HepG2 (cell line): ENCODE measurements around the gene MTX1. TPM values are rescaled to one million over a fixed set of nuclear protein-coding genes. Genes with fewer than 3 reads are reported as not detected.
A peak's percentile ranks its signal among the peaks of the same experiment; 100 is the strongest.

Experiments used
- CENPT ChIP-seq: sonication (generic); formaldehyde crosslinking; IDR thresholded peaks from 2 replicates; pipeline ENCODE4 v1.8.0; 2022; ENCODE audit warnings: low read depth, mild to moderate bottlenecking, moderate library complexity, missing genetic modification reagents
- GATAD2A ChIP-seq: IDR thresholded peaks from 2 replicates; pipeline ENCODE4 v1.6.1; 2016
- HOXA3 ChIP-seq: sonication (generic); formaldehyde crosslinking; IDR thresholded peaks from 2 replicates; pipeline ENCODE4 v1.5.0; 2020; ENCODE audit warnings: missing genetic modification reagents
- MAZ ChIP-seq, 2 experiments: sonication (generic) in 1 of 2; formaldehyde crosslinking in 1 of 2; IDR thresholded peaks; 2 replicates each; pipeline versions ENCODE4 v1.5.0 to v1.6.1; 2012 to 2020; ENCODE audit warnings: low read depth in 2 of 2, mild to moderate bottlenecking in 2 of 2, borderline replicate concordance in 1 of 2, improper control_type of control experiment in 1 of 2, low read length in 1 of 2, missing genetic modification reagents in 1 of 2, moderate library complexity in 1 of 2
- NCOA1 ChIP-seq: sonication (generic); formaldehyde crosslinking; IDR thresholded peaks from 2 replicates; pipeline ENCODE4 v1.9.0; 2021; ENCODE audit warnings: missing genetic modification reagents
- NR2C2 ChIP-seq: sonication (generic); formaldehyde crosslinking; IDR thresholded peaks from 2 replicates; pipeline ENCODE4 v1.4.0; 2020; ENCODE audit warnings: missing genetic modification reagents, mild to moderate bottlenecking, moderate library complexity, borderline replicate concordance
- PHF20 ChIP-seq: sonication (generic); formaldehyde crosslinking; IDR thresholded peaks from 2 replicates; pipeline ENCODE4 v1.5.0; 2020; ENCODE audit warnings: mild to moderate bottlenecking, missing genetic modification reagents
- RAD21 ChIP-seq: fragments of 450-650 bp; formaldehyde crosslinking; IDR thresholded peaks from 2 replicates; pipeline ENCODE4 v1.5.0; 2020; ENCODE audit warnings: mild to moderate bottlenecking
- RBAK ChIP-seq: sonication (generic); formaldehyde crosslinking; IDR thresholded peaks from 2 replicates; pipeline ENCODE4 v1.5.1; 2020; ENCODE audit warnings: mild to moderate bottlenecking, missing genetic modification reagents
- SAP130 ChIP-seq: IDR thresholded peaks from 2 replicates; pipeline ENCODE4 v1.6.1; 2016; ENCODE audit warnings: low read depth
- SMAD3 ChIP-seq: sonication (generic); formaldehyde crosslinking; IDR thresholded peaks from 2 replicates; pipeline ENCODE4 v1.4.0; 2020; ENCODE audit warnings: missing genetic modification reagents
- SMC3 ChIP-seq: IDR thresholded peaks from 2 replicates; pipeline ENCODE4 v1.6.1; 2011; ENCODE audit warnings: low read length, improper control_type of control experiment
- TAF15 ChIP-seq: fragments of 200-400 bp; formaldehyde crosslinking; IDR thresholded peaks from one replicate; pipeline ENCODE4 v1.6.1; 2018; ENCODE audit warnings: mild to moderate bottlenecking, low read depth, low read length; ENCODE audit not compliant: poor library complexity, severe bottlenecking
- ZFP41 ChIP-seq: sonication (generic); formaldehyde crosslinking; IDR thresholded peaks from 2 replicates; pipeline ENCODE4 v1.4.0; 2020; ENCODE audit warnings: mild to moderate bottlenecking, missing genetic modification reagents, borderline replicate concordance
- ZNF264 ChIP-seq: sonication (generic); formaldehyde crosslinking; IDR thresholded peaks from 2 replicates; pipeline ENCODE4 v1.4.0; 2020; ENCODE audit warnings: missing genetic modification reagents
- ZNF274 ChIP-seq: sonication (generic); formaldehyde crosslinking; IDR thresholded peaks from 2 replicates; pipeline ENCODE4 v1.5.1; 2020; ENCODE audit warnings: mild to moderate bottlenecking, missing genetic modification reagents
- ZNF761 ChIP-seq: sonication (generic); formaldehyde crosslinking; conservative IDR thresholded peaks from 2 replicates; pipeline ENCODE4 v1.4.0; 2020; ENCODE audit warnings: mild to moderate bottlenecking, missing genetic modification reagents
- polyA plus RNA-seq, 8 experiments: library from polyadenylated mRNA; depleted of rRNA in 3 of 8; stranded (reverse) in 7 of 8; unstranded in 1 of 8; fragments of >200 nt; fragmentation: Illumina TruSeq in 4 of 8; extraction: Trizol in 4 of 8; gene quantifications; 2 replicates each; pipeline versions ENCODE4 v1.2.1 to v1.2.3, GENCODE V29; 2011 to 2016; ENCODE audit warnings: low read depth in 4 of 8, missing spikeins in 1 of 8, mixed read lengths in 1 of 8; ENCODE audit not compliant: insufficient read depth in 1 of 8
- total RNA-seq, 5 experiments: library from RNA; depleted of rRNA; stranded (reverse); fragments of >200 nt; fragmentation: Illumina TruSeq; extraction: Trizol; gene quantifications; 2 replicates each; pipeline ENCODE4 v1.2.3, GENCODE V29; 2016; ENCODE audit warnings: low read depth in 1 of 5
- TF ChIP-seq, protein P1 (sequence below): IDR thresholded peaks from 2 replicates; pipeline ENCODE4 v1.6.1; 2016
- TF ChIP-seq, protein P2 (sequence below): sonication (generic); formaldehyde crosslinking; IDR thresholded peaks from 2 replicates; pipeline ENCODE4 v1.5.0; 2020; ENCODE audit warnings: missing genetic modification reagents, mild to moderate bottlenecking, borderline replicate concordance
- TF ChIP-seq, protein P3 (sequence below): sonication (generic); formaldehyde crosslinking; IDR thresholded peaks from 2 replicates; pipeline ENCODE4 v1.8.1; 2023; ENCODE audit warnings: missing genetic modification reagents, mild to moderate bottlenecking, borderline replicate concordance
- TF ChIP-seq, protein P4 (sequence below): sonication (generic); formaldehyde crosslinking; conservative IDR thresholded peaks from 2 replicates; pipeline ENCODE4 v1.8.1; 2023; ENCODE audit warnings: missing genetic modification reagents
- TF ChIP-seq, protein P5 (sequence below): sonication (generic); IDR thresholded peaks from 2 replicates; pipeline ENCODE4 v1.6.1; 2016; ENCODE audit warnings: low read depth, borderline replicate concordance

The MTX1 gene
- total and polyA plus RNA-seq, 2 of the 13 experiments (the other 11 are each of a cell fraction or from before 2014, with no cell fraction given): 64.5 to 72.6 TPM

DNA sequence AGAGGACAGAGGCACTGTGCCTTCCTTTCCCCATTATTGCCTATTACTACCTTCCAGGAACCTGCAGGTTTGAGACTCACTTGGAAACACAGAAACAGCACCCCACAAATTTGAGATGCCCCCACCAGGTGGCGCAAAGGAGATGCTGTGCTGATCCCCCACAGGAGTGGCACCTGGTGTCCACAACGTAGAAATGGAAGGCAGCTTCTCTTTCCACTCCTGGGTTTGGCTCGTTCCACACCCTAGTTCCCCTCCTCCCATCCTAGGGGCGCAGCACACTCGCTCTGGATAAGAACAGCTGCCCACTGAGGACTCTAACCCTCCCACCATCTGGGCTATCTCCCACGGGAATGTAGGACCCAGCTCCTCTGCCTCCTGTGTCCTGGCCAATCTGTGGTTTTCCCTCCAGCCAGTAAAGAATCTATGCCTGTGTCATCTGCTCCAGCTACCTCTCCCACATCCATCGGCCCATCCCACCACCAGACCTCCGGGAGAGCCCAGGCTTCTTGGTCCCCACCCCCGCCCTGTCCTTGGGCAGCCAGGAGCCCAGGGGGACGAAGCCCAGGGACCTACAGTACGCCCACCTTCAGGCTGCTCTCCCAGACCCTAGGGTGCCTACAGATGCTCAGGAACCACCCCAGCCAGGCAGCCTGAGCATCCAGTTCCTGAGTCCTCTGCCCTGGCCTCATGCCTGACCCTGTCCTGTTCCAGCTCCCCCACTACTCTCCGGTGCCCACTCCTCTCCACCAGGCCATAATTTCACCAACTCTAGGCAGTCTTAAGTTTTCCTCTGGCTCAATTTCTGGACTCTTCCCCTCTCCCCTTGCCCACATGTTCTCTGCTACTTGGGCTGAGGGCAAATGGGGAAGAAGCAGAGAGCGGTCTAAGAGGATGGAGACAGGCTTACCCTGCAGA lies 1.3 kb upstream of the MTX1 start (continued):
- TF ChIP-seq NR2C2 (CRISPR knock-in tag): 0 out of 2 replicates have a peak, but pooled peaks have one; percentile 33
- TF ChIP-seq, protein P1, sequence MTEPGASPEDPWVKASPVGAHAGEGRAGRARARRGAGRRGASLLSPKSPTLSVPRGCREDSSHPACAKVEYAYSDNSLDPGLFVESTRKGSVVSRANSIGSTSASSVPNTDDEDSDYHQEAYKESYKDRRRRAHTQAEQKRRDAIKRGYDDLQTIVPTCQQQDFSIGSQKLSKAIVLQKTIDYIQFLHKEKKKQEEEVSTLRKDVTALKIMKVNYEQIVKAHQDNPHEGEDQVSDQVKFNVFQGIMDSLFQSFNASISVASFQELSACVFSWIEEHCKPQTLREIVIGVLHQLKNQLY (CRISPR knock-in tag): no peak
- no peak for TF ChIP-seq TAF15
- TF ChIP-seq, protein P2, sequence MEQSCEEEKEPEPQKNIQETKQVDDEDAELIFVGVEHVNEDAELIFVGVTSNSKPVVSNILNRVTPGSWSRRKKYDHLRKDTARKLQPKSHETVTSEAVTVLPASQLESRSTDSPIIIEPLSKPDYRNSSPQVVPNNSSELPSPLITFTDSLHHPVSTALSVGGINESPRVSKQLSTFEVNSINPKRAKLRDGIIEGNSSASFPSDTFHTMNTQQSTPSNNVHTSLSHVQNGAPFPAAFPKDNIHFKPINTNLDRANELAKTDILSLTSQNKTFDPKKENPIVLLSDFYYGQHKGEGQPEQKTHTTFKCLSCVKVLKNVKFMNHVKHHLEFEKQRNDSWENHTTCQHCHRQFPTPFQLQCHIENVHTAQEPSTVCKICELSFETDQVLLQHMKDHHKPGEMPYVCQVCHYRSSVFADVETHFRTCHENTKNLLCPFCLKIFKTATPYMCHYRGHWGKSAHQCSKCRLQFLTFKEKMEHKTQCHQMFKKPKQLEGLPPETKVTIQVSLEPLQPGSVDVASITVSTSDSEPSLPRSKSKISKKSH (CRISPR knock-in tag): 0 out of 2 replicates have a peak, but pooled peaks have one; percentile 40
- TF ChIP-seq, protein P3, sequence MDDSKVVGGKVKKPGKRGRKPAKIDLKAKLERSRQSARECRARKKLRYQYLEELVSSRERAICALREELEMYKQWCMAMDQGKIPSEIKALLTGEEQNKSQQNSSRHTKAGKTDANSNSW: no peak
- peak; percentile 58 for TF ChIP-seq GATAD2A (CRISPR knock-in tag)
- 0 out of 2 replicates have a peak, but pooled peaks have one; percentile 33 for TF ChIP-seq CENPT (CRISPR knock-in tag)
- TF ChIP-seq MAZ (IDR thresholded peaks at IDR 0.05; ENCODE audit: borderline replicate concordance, low read depth, low read length): no peak; the same call in 1 of the 2 replicates
- 0 out of 2 replicates have a peak, but pooled peaks have one; percentile 21 for TF ChIP-seq MAZ (CRISPR knock-in tag; IDR thresholded peaks at IDR 0.05; ENCODE audit: low read depth)
- 0 out of 2 replicates have a peak, but pooled peaks have one; percentile 24 for TF ChIP-seq ZNF264 (CRISPR knock-in tag)
- TF ChIP-seq RBAK (CRISPR knock-in tag): no peak
- TF ChIP-seq SAP130 (CRISPR knock-in tag): peak; percentile 59
- TF ChIP-seq HOXA3 (CRISPR knock-in tag): peak; percentile 6; the same call in 1 of the 2 replicates
- TF ChIP-seq, protein P4, sequence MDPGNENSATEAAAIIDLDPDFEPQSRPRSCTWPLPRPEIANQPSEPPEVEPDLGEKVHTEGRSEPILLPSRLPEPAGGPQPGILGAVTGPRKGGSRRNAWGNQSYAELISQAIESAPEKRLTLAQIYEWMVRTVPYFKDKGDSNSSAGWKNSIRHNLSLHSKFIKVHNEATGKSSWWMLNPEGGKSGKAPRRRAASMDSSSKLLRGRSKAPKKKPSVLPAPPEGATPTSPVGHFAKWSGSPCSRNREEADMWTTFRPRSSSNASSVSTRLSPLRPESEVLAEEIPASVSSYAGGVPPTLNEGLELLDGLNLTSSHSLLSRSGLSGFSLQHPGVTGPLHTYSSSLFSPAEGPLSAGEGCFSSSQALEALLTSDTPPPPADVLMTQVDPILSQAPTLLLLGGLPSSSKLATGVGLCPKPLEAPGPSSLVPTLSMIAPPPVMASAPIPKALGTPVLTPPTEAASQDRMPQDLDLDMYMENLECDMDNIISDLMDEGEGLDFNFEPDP (CRISPR knock-in tag): no peak
- 0 out of 2 replicates have a peak, but pooled peaks have one; percentile 27 for TF ChIP-seq ZNF761 (CRISPR knock-in tag)
- 0 out of 2 replicates have a peak, but pooled peaks have one; percentile 28 for TF ChIP-seq PHF20 (CRISPR knock-in tag)
- TF ChIP-seq, protein P5, sequence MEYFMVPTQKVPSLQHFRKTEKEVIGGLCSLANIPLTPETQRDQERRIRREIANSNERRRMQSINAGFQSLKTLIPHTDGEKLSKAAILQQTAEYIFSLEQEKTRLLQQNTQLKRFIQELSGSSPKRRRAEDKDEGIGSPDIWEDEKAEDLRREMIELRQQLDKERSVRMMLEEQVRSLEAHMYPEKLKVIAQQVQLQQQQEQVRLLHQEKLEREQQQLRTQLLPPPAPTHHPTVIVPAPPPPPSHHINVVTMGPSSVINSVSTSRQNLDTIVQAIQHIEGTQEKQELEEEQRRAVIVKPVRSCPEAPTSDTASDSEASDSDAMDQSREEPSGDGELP: no peak
- TF ChIP-seq SMAD3: 0 out of 2 replicates have a peak, but pooled peaks have one; percentile 46
- TF ChIP-seq RAD21 (CRISPR knock-in tag): peak; percentile 81
- no peak for TF ChIP-seq NCOA1
- 0 out of 2 replicates have a peak, but pooled peaks have one; percentile 10 for TF ChIP-seq ZNF274 (CRISPR knock-in tag)
- TF ChIP-seq SMC3: peak; percentile 95
- no peak for TF ChIP-seq ZFP41 (CRISPR knock-in tag)
